Caco-2 (cell line): ENCODE data around the gene KRTAP9-4. TPM values are rescaled to one million over a fixed set of nuclear protein-coding genes. Genes with fewer than 3 reads are reported as not detected.
"Not testable (repeated sequence)": the region's sequence is repeated elsewhere in the genome, so short reads cannot be mapped to it uniquely, and the experiment has no call there.

Experiments
- BruUV-seq: library from RNA; stranded (reverse); fragments of 400-500 nt; replicated peaks from 2 replicates; lab custom pipeline; 2021; lab: Mats Ljungman, UMichigan
- CTCF ChIA-PET: fragments of 300-600 bp; sonication (Branson Sonifier 250); formaldehyde crosslinking; loops from one replicate; lab custom pipeline; 2022; ENCODE audit warnings: antibody characterized with exemption; lab: Charles Lee
- POLR2A ChIA-PET: fragments of 300-600 bp; sonication (Branson Sonifier 250); formaldehyde crosslinking; loops from one replicate; lab custom pipeline; 2022; ENCODE audit warnings: antibody characterized with exemption; lab: Charles Lee
- DNase-seq, 2 experiments: peaks; one replicate each; pipeline versions ENCODE4 v3.0.0 to v3.0.0-alpha.2; 2020 to 2022
- H3K27me3 ChIP-seq: replicated peaks from 2 replicates; pipeline ENCODE4 v1.6.0; 2011; ENCODE audit warnings: low read length; ENCODE audit not compliant: control insufficient read depth, insufficient read depth
- H3K36me3 ChIP-seq: 2 replicates; pipeline ENCODE4 v1.5.1; 2011; ENCODE audit warnings: low read length; ENCODE audit not compliant: control insufficient read depth, insufficient read depth
- H3K4me1 ChIP-seq: fragments of 250-450 bp; sonication (Bioruptor Pico); 2 replicates; pipeline ENCODE4 v1.5.1; 2020; ENCODE audit warnings: mild to moderate bottlenecking
- H3K4me3 ChIP-seq: 2 replicates; pipeline ENCODE4 v1.5.1; 2011; ENCODE audit warnings: low read depth, mild to moderate bottlenecking, control low read depth, low read length
- H3K9me3 ChIP-seq: fragments of 250-450 bp; sonication (Bioruptor Pico); 2 replicates; pipeline ENCODE4 v1.5.1; 2020; ENCODE audit warnings: mild to moderate bottlenecking, moderate library complexity
- H3K27ac Mint-ChIP-seq: one replicate; pipeline ENCODE4 v1.8.0; 2022; ENCODE audit warnings: mixed read lengths; ENCODE audit not compliant: unreplicated experiment
- H3K27me3 Mint-ChIP-seq: one replicate; pipeline ENCODE4 v1.8.0; 2022; ENCODE audit warnings: mixed read lengths; ENCODE audit not compliant: insufficient read depth, unreplicated experiment
- H3K36me3 Mint-ChIP-seq: one replicate; pipeline ENCODE4 v1.8.0; 2022; ENCODE audit warnings: mild to moderate bottlenecking, mixed read lengths; ENCODE audit not compliant: insufficient read depth, unreplicated experiment
- H3K4me1 Mint-ChIP-seq: one replicate; pipeline ENCODE4 v1.8.0; 2022; ENCODE audit warnings: low read depth, mixed read lengths; ENCODE audit not compliant: unreplicated experiment
- H3K4me3 Mint-ChIP-seq: one replicate; pipeline ENCODE4 v1.8.0; 2022; ENCODE audit warnings: mild to moderate bottlenecking, moderate library complexity, mixed read lengths; ENCODE audit not compliant: unreplicated experiment
- H3K9me3 Mint-ChIP-seq: one replicate; pipeline ENCODE4 v1.8.0; 2022; ENCODE audit warnings: mixed read lengths; ENCODE audit not compliant: unreplicated experiment
- intact Hi-C: fragments of 100-400 bp; cut with micrococcal nuclease; formaldehyde crosslinking; loops from one replicate; pipeline ENCODE4 v1.10.0; 2022; ENCODE audit not compliant: unreplicated experiment
- total RNA-seq: library from RNA; stranded (reverse); gene quantifications from 2 replicates; pipeline ENCODE4 v1.2.3, GENCODE V29; 2022
- TF ChIP-seq, protein P1 (sequence below), 2 experiments: fragments of 200-600 bp in 1 of 2; IDR thresholded peaks; 1 replicate in 1 of 2; 2 replicates in 1 of 2; pipeline versions ENCODE4 v1.5.1 to v1.8.0; 2011 to 2022; ENCODE audit warnings: antibody characterized with exemption in 1 of 2, control low read depth in 1 of 2, inconsistent platforms in 1 of 2, low read depth in 1 of 2, low read length in 1 of 2, mild to moderate bottlenecking in 1 of 2, moderate library complexity in 1 of 2; ENCODE audit not compliant: insufficient read depth in 1 of 2, severe bottlenecking in 1 of 2, unreplicated experiment in 1 of 2

The KRTAP9-4 gene
- total RNA-seq, 1 experiment from 2014 or later: not detected

DNA sequence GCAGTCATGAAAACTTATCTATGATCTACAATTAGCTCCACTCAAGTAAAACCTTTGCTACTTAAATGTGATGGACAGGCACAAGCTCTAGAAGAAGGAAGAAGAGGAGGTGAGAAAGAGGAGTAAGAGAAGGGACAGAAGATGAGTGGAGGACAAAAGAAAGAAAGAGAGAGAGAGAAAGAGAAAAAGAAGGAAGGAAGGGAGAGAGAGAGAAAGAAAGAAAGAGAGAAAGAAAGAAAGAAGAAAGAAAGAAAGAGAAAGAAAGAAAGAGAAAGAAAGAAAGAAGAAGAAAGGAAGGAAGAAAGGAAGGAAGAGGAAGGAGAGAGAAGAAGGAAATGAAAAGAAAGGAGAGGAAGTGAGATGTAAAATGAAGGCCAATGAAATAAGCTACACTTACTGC is 19.4 kb upstream of the KRTAP9-4 start:
- Histone ChIP-seq H3K4me1 (no peaks in the 10 kb centered on the region), H3K9me3 (no peaks in the 10 kb centered on the region), H3K27me3 (no peaks in the 10 kb centered on the region), H3K4me3 (no peak overlapping the region), H3K36me3 (no peaks in the 10 kb centered on the region)
- no peaks in the 10 kb centered on the region for H3K36me3 Mint-ChIP-seq
- POLR2A ChIA-PET: no interaction called here
- no peak overlapping the region for H3K27ac Mint-ChIP-seq
- H3K27me3 Mint-ChIP-seq: peaks cover 4% of the 10 kb centered on the region
- DNase-seq: no peak
- no peak overlapping the region for H3K4me3 Mint-ChIP-seq
- no TSS peak for BruUV-seq
- CTCF ChIA-PET: interaction anchor here (0.7 kb wide), 1 partner anchor 335 kb away, joined by 5 read pairs; no protein-coding TSS in a partner anchor
- no peaks in the 10 kb centered on the region for H3K4me1 Mint-ChIP-seq
- H3K9me3 Mint-ChIP-seq: no peaks in the 10 kb centered on the region
- intact Hi-C loops: no loop called here
- TF ChIP-seq, protein P1, sequence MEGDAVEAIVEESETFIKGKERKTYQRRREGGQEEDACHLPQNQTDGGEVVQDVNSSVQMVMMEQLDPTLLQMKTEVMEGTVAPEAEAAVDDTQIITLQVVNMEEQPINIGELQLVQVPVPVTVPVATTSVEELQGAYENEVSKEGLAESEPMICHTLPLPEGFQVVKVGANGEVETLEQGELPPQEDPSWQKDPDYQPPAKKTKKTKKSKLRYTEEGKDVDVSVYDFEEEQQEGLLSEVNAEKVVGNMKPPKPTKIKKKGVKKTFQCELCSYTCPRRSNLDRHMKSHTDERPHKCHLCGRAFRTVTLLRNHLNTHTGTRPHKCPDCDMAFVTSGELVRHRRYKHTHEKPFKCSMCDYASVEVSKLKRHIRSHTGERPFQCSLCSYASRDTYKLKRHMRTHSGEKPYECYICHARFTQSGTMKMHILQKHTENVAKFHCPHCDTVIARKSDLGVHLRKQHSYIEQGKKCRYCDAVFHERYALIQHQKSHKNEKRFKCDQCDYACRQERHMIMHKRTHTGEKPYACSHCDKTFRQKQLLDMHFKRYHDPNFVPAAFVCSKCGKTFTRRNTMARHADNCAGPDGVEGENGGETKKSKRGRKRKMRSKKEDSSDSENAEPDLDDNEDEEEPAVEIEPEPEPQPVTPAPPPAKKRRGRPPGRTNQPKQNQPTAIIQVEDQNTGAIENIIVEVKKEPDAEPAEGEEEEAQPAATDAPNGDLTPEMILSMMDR (IDR thresholded peaks at IDR 0.05; ENCODE audit: insufficient read depth in 1 of 2, low read depth in 1 of 2, low read length in 1 of 2, severe bottlenecking in 1 of 2, unreplicated experiment in 1 of 2): no peak

DNA sequence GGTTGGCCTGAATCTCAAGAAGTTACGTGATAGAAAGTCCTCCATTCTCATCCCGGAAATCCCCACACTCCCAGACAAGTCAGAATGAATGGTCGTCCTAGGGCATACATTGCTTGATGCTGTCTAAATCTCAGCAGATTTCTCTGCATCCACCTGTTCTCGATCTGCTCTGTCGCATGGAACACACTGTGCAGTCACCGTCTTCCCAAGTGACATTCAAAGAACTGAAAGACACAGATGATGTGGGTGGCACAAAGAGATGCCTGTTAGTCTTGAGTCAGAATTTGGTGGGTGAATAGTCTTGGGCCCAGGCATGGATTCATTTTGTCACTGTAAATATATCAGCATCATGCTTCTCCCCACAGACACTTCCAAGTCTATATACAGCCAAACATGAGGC is 17.8 kb upstream of the KRTAP9-4 start:
- no peaks in the 10 kb centered on the region for H3K27me3 ChIP-seq
- no peak overlapping the region for H3K4me3 Mint-ChIP-seq
- CTCF ChIA-PET: no interaction called here
- no peaks in the 10 kb centered on the region for H3K4me1 Mint-ChIP-seq
- no peak for DNase-seq
- no peak overlapping the region for H3K4me3 ChIP-seq
- no peaks in the 10 kb centered on the region for H3K36me3 Mint-ChIP-seq
- intact Hi-C loops: no loop called here
- BruUV-seq: no TSS peak
- POLR2A ChIA-PET: no interaction called here
- no peaks in the 10 kb centered on the region for H3K9me3 Mint-ChIP-seq
- TF ChIP-seq, protein P1 (IDR thresholded peaks at IDR 0.05; ENCODE audit: insufficient read depth in 1 of 2, low read depth in 1 of 2, low read length in 1 of 2, severe bottlenecking in 1 of 2, unreplicated experiment in 1 of 2): no peak
- H3K9me3 ChIP-seq: no peaks in the 10 kb centered on the region
- no peaks in the 10 kb centered on the region for H3K36me3 ChIP-seq
- no peaks in the 10 kb centered on the region for H3K4me1 ChIP-seq
- H3K27ac Mint-ChIP-seq: no peak overlapping the region
- peaks cover 4% of the 10 kb centered on the region for H3K27me3 Mint-ChIP-seq

DNA sequence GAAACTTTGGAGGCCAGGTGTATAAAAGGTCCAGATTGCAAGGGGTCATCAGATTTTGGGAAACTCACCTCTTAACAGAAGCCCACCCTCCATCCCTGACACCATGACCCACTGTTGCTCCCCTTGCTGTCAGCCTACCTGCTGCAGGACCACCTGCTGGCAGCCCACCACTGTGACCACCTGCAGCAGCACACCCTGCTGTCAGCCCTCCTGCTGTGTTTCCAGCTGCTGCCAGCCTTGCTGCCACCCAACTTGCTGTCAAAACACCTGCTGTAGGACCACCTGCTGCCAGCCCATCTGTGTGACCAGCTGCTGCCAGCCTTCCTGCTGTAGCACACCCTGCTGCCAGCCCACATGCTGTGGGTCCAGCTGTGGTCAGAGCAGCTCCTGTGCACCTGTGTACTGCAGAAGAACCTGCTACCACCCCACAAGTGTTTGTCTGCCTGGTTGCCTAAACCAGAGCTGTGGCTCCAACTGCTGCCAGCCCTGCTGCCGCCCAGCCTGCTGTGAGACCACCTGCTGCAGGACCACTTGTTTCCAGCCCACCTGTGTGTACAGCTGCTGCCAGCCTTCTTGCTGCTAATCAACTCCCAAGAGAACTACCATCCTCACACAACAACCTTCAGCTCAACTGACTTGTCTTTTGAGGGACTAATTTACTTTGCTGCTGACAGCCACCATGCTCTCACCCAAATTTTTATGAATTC is 16.9 kb upstream of the KRTAP9-4 start, which contains the start of gene KRTAP9-3:
Gene KRTAP9-3, plus strand, starts transcription at position 51 of the 707 bp plus-strand sequence. Its CDS starts 53 bp downstream, at position 104.
- H3K27me3 Mint-ChIP-seq, CTCF ChIA-PET, H3K4me3 Mint-ChIP-seq, DNase-seq, H3K9me3 Mint-ChIP-seq, H3K4me1 Mint-ChIP-seq, H3K36me3 ChIP-seq, H3K4me1 ChIP-seq, H3K36me3 Mint-ChIP-seq, H3K4me3 ChIP-seq, H3K27ac Mint-ChIP-seq, H3K9me3 ChIP-seq, BruUV-seq, H3K27me3 ChIP-seq, intact Hi-C loops: not testable (repeated sequence)
- POLR2A ChIA-PET: interaction anchor here (0.6 kb wide), 1 partner anchor 174 kb away, joined by 6 read pairs; no protein-coding TSS in a partner anchor

DNA sequence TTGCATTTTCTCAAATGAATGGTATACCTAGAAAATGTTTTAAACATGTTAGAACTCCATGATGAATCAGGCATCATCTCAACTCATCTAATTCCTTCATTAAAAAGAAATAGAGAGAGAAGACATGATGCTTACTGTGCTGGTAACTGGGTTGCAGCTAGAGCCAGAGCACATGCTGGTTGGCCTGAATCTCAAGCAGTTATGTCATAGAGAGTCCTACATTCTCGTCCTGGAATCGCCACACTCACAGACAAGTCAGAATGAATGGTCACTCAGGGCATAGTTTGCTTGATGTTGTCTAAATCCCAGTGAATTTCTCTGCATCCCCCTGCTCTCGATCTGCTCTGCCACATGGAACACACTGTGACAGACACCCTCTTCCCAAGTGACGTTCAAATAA is 12.4 kb upstream of the KRTAP9-4 start:
- CTCF ChIA-PET, H3K4me1 Mint-ChIP-seq: not testable (repeated sequence)

DNA sequence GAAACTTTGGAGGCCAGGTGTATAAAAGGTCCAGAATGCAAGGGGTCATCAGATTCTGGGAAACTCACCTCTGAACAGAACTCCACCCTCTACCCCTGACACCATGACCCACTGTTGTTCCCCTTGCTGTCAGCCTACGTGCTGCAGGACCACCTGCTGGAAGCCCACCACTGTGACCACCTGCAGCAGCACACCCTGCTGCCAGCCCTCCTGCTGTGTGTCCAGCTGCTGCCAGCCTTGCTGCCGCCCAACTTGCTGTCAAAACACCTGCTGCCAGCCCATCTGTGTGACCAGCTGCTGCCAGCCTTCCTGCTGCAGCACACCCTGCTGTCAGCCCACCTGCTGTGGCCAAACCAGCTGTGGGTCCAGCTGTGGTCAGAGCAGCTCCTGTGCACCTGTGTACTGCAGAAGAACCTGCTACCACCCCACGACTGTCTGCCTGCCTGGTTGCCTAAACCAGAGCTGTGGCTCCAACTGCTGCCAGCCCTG is 11.5 kb upstream of the KRTAP9-4 start, which contains the start of gene KRTAP9-8:
Gene KRTAP9-8, plus strand, starts transcription at position 51 of the 489 bp plus-strand sequence. Its CDS starts 53 bp downstream, at position 104.
- CTCF ChIA-PET, BruUV-seq, H3K4me3 Mint-ChIP-seq, H3K36me3 Mint-ChIP-seq, H3K36me3 ChIP-seq, DNase-seq, H3K4me3 ChIP-seq, POLR2A ChIA-PET, H3K27me3 Mint-ChIP-seq, H3K4me1 Mint-ChIP-seq, H3K27ac Mint-ChIP-seq, intact Hi-C loops, H3K9me3 ChIP-seq, H3K4me1 ChIP-seq, H3K27me3 ChIP-seq: not testable (repeated sequence)
- peaks cover 19% of the 10 kb centered on the region for H3K9me3 Mint-ChIP-seq

More for the DNA sequence above, 12.4 kb upstream of the KRTAP9-4 start:
- POLR2A ChIA-PET, H3K36me3 ChIP-seq, H3K4me3 Mint-ChIP-seq, H3K9me3 ChIP-seq, H3K4me3 ChIP-seq, H3K36me3 Mint-ChIP-seq, H3K27ac Mint-ChIP-seq, intact Hi-C loops, H3K27me3 ChIP-seq, DNase-seq, H3K27me3 Mint-ChIP-seq, BruUV-seq, H3K4me1 ChIP-seq: not testable (repeated sequence)
- peaks cover 10% of the 10 kb centered on the region for H3K9me3 Mint-ChIP-seq
